ENCODE measurements around the gene SUN1.
"Not testable (repeated sequence)": the region's sequence is repeated elsewhere in the genome, so short reads cannot be mapped to it uniquely, and the experiment has no call there.

Gene SUN1

GRCh38 chr7:859359-860030, 27.2 kb downstream of the SUN1 start:
- DNase-seq, result no peak

GRCh38 chr7:860149-860548, 27.9 kb downstream of the SUN1 start:
- no peak for DNase-seq

GRCh38 chr7:861222-861621, 28.9 kb downstream of the SUN1 start:
- no peak for DNase-seq

- no peak for DNase-seq
Measured at GRCh38 chr7:862157-862556, 29.9 kb downstream of the SUN1 start.

GRCh38 chr7:863106-863505, 30.8 kb downstream of the SUN1 start:
- DNase-seq, result no peak

GRCh38 chr7:865921-866320, 33.6 kb downstream of the SUN1 start:
- DNase-seq, result no peak

- no peak for DNase-seq
Measured at GRCh38 chr7:867001-867405, 34.7 kb downstream of the SUN1 start.

GRCh38 chr7:867406-868188, 35.3 kb downstream of the SUN1 start:
- DNase-seq, result no peak

- no peak for DNase-seq
Measured at GRCh38 chr7:868189-868486, 35.9 kb downstream of the SUN1 start.

- no peak for DNase-seq
Measured at GRCh38 chr7:869348-869747, 37.1 kb downstream of the SUN1 start.

GRCh38 chr7:871900-872537, 39.7 kb downstream of the SUN1 start:
- no peak for DNase-seq

GRCh38 chr7:872685-873084, 40.4 kb downstream of the SUN1 start:
- DNase-seq, result not testable (repeated sequence)

GRCh38 chr7:873367-874002, 41.2 kb downstream of the SUN1 start:
- peak; percentile 90 to 92 for DNase-seq

GRCh38 chr7:874031-874749, 41.9 kb downstream of the SUN1 start:
- no peak for DNase-seq

- no peak for DNase-seq
Measured at GRCh38 chr7:875051-875450, 42.8 kb downstream of the SUN1 start.

- no peak for DNase-seq
Measured at GRCh38 chr7:875476-876076, 43.3 kb downstream of the SUN1 start.

- peak; percentile 94 to 97 for DNase-seq
Measured at GRCh38 chr7:876077-876971, 44.0 kb downstream of the SUN1 start, which contains the start of gene GET4. GET4 (plus strand) TSS chr7:876554; CDS start chr7:876646, 92 bp downstream.

GRCh38 chr7:876972-877311, 44.7 kb downstream of the SUN1 start:
- DNase-seq, result peak in 1 of 2 donors; percentile 9

- DNase-seq, result no peak
Measured at GRCh38 chr7:877312-878232, 45.3 kb downstream of the SUN1 start.

- DNase-seq, result no peak
Measured at GRCh38 chr7:879093-879492, 46.8 kb downstream of the SUN1 start.

All from inflammatory macrophage (primary cell).